RWPE1 (cell line): ENCODE measurements around the gene ZNF730.
A peak's percentile ranks its signal among the peaks of the same experiment; 100 is the strongest.
"Not testable (repeated sequence)": the region's sequence is repeated elsewhere in the genome, so short reads cannot be mapped to it uniquely, and the experiment has no call there.

Experiments used
- CTCF ChIA-PET: fragments of 350-600 bp; sonication (Branson Sonifier 250); formaldehyde crosslinking; extraction: SDS; loops from one replicate; lab custom pipeline; 2021; lab: Yijun Ruan, JAX
- POLR2A ChIA-PET: fragments of 400-600 bp; formaldehyde crosslinking; extraction: SDS; loops from one replicate; lab custom pipeline; 2020; ENCODE audit warnings: antibody characterized with exemption; ENCODE audit not compliant: low non-redundant PET; lab: Yijun Ruan, JAX
- DNase-seq: peaks from one replicate; pipeline ENCODE4 v3.0.0; 2012; ENCODE audit warnings: low spot score
- H3K27ac ChIP-seq: fragments of 450-650 bp; 2 replicates; pipeline ENCODE4 v1.5.1; 2017
- TF ChIP-seq, protein P1 (sequence below): fragments of 450-650 bp; conservative IDR thresholded peaks from 2 replicates; pipeline ENCODE4 v1.5.1; 2017; ENCODE audit warnings: low read depth, mild to moderate bottlenecking

The ZNF730 gene

DNA sequence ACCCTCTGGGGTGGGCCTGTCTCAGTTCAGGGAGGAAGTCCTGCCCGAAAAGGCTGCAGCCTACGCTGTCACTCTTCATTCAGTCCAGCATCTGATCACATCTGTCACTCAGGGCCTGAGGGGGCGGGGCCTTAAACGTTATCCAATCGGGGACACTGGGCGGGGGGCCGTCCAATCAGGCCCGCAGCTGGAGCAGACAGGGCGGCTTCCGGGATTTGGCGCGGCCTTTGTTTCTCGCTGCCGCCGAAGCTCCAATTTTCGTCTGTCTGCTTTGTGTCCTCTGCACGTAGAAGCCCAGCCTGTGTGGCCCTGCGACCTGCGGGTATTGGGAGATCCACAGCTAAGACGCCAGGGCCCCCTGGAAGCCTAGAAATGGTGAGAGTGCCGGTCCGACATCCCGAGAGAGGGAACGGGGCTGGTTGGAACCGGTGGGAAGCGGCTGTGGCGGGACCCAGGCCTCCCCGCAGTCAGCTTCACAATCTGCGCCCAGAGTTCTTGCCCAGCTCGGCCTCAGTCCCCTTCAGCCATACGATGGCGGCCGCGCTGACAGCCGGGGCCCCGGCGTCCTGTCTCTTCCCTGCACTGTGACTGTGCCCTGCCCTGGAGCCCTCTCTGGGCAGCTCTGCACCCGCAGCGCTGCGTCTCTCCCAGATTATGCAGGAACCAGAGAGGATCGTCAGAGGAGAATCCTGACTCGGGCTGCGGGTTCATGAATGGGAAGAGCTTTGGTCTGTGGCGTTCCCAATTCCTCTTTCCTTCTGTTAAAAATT is at the start of gene ZNF730:
Gene ZNF730 (plus strand): TSS at position 224 of the 770 bp plus-strand sequence. CDS start 149 bp downstream, at position 373.
- POLR2A ChIA-PET: no interaction called here
- peak; percentile 1 for DNase-seq
- TF ChIP-seq, protein P1, sequence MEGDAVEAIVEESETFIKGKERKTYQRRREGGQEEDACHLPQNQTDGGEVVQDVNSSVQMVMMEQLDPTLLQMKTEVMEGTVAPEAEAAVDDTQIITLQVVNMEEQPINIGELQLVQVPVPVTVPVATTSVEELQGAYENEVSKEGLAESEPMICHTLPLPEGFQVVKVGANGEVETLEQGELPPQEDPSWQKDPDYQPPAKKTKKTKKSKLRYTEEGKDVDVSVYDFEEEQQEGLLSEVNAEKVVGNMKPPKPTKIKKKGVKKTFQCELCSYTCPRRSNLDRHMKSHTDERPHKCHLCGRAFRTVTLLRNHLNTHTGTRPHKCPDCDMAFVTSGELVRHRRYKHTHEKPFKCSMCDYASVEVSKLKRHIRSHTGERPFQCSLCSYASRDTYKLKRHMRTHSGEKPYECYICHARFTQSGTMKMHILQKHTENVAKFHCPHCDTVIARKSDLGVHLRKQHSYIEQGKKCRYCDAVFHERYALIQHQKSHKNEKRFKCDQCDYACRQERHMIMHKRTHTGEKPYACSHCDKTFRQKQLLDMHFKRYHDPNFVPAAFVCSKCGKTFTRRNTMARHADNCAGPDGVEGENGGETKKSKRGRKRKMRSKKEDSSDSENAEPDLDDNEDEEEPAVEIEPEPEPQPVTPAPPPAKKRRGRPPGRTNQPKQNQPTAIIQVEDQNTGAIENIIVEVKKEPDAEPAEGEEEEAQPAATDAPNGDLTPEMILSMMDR: no peak
- H3K27ac ChIP-seq: no peak within 1 kb of the TSS
- CTCF ChIA-PET: no interaction called here

DNA sequence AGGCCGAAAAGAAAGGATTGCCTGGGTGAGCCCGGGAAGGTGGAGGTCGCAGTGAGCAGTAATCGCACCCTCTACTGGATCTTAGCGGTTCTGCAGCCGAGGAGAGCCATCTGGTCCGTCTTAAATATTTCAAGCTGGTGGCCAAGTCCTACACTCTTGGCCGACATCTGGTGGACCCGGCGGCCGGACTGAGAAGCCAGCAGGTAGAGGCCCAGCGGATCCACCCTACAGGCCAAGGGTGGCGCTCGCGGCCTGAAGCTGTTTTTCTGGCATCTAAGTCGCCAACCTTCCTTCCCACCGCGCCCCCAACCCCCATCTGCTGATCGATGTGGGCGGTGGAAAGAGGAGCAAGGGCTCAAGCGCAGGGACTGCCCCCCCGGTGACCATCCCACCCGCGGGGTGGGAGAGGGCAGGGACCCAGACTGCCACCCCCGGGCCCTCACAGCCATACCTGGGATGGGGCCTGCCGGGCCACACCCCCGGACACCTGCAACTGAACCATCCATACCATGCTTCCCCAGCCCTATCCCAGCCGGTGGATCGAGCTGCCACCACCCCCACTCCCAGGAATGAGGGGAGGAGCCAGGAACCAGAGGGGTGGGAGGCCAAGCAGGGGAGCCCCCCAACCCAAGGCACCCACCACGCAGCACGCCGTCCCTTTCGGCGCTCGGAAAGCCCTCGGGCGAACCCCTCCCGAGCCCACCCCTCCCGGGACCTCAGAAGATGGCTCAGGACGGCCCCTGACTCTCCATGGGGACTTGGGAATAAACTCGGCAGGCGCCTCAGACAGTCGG is 46.3 kb upstream of the ZNF730 start:
- no peak overlapping the region for H3K27ac ChIP-seq
- TF ChIP-seq, protein P1: no peak
- ChIA-PET POLR2A (no interaction called here), CTCF (no interaction called here)
- DNase-seq: no peak

DNA sequence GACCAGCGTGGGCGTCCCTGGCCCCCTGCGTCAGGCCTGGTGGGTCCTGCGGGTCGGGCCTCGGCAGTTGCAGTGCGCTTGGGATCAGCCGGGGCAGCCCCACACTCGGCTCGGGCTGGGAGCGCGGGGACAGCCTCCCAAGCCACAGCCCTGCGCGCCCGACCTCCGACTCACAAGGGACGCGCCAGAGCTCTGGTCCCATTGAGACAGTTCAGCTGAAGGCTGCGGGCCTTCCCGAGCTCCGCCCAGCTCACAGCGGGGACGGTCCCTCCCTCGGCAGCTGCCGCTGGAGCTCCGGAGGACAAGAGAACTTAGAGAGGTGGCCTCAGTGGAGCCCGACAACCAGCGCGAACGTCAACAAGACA is 45.7 kb upstream of the ZNF730 start:
- TF ChIP-seq, protein P1: no peak
- DNase-seq: no peak
- ChIA-PET CTCF (no interaction called here), POLR2A (no interaction called here)
- H3K27ac ChIP-seq: no peak overlapping the region

DNA sequence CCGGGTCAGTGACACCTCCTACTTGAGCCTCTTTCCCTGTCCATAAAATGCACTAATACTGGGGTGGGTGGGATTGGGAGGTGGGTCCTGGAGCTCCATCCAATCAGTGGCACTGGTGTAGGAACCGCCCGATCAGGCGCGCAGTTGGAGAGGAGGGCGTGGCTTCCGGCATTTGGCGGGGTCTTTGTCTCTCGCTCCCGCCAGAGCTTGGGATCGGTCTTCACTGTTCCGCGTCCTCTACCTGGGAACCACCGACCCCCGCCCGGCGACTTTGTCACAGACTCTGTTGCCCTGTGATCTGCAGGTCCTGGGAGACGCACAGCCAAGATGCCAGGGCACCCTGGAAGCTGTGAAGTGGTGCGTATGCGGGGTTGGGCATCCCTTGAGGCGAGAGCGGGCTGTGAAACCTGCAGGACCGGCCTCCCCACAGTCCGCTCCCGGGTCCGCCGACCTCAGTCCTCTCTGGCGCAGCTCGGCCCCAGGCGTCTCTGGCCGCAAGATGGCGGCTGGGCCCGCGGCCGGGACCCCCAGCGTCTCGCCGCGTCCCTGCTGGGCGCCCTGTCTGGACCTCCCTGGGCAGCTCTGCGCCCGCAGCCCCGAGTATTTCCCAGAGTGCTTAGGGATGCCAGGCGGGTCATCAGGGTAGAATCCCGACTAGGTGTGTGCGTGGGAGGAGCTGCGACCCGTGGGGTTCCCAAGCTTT is 41.6 kb upstream of the ZNF730 start:
- TF ChIP-seq, protein P1: no peak
- ChIA-PET CTCF (no interaction called here), POLR2A (no interaction called here)
- DNase-seq: no peak
- H3K27ac ChIP-seq: no peak overlapping the region

DNA sequence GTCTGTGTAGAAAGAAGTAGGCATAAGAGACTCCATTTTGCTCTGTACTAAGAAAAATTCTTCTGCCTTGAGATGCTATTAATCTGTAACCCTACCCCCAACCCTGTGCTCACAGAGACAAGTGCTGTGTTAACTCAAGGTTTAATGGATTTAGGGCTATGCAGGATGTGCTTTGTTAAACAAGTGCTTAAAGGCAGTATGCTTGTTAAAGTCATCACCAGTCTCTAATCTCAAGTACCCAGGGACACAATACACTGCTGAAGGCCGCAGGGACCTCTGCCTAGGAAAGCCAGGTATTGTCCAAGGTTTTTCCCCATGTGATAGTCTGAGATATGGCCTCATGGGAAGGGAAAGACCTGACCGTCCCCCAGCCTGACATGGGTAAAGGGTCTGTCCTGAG is 39.0 kb upstream of the ZNF730 start:
- H3K27ac ChIP-seq, DNase-seq, POLR2A ChIA-PET, CTCF ChIA-PET: not testable (repeated sequence)

DNA sequence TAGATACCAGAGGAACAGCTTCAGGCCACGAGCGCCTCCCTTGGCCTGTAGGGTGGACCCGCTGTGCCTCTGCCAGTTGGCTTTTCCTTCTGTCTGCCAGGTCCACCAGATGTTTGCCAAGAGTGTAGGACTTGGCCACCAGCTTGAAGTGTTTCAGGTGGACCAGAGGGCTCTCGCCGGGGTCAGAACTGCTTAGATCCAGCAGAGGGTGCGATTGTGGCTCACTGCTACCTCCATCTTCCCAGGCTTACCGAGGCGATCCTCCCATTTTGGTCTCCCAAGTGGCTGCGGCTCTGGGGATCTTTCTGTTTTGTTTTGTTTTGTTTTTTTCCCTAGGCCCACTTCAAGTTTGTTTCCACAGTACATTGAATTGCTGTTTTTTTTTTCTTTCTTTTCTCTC is 23.0 kb upstream of the ZNF730 start:
- ChIA-PET POLR2A (no interaction called here), CTCF (no interaction called here)
- TF ChIP-seq, protein P1: no peak
- H3K27ac ChIP-seq: no peak overlapping the region
- no peak for DNase-seq
